HepG2 (cell line): ENCODE data around the gene GPR26. TPM values are rescaled to one million over a fixed set of nuclear protein-coding genes. Genes with fewer than 3 reads are reported as not detected.

Experiments
- ATAC-seq: fragments of 200-7000 bp; cut with Tn5 transposase; 3 replicates; pipeline ENCODE4 v1.9.1; 2020; ENCODE audit warnings: mild to moderate bottlenecking, moderate library complexity
- BruUV-seq: library from RNA; stranded (reverse); fragments of 400-500 nt; replicated peaks from 2 replicates; lab custom pipeline; 2021; lab: Mats Ljungman, UMichigan
- CTCF ChIA-PET: fragments of 300-600 bp; formaldehyde crosslinking; extraction: SDS; loops from one replicate; lab custom pipeline; 2021; ENCODE audit warnings: low total read pairs, inconsistent platforms, low intra/inter-chr PET ratio; lab: Yijun Ruan, JAX
- POLR2A ChIA-PET: fragments of 350-600 bp; sonication (Branson Sonifier 250); formaldehyde crosslinking; loops from one replicate; lab custom pipeline; 2020; ENCODE audit warnings: antibody characterized with exemption, inconsistent platforms; lab: Yijun Ruan, JAX
- DNase-seq: peaks from one replicate; pipeline ENCODE4 v3.0.0-alpha.2; 2015; ENCODE audit warnings: low spot score
- FAIRE-seq: peaks from 3 replicates; lab custom pipeline; 2011; peaks lifted over from hg19 to GRCh38; lab: Jason Lieb, UNC
- H2AFZ ChIP-seq: one replicate; pipeline ENCODE4 v1.6.1; 2011; ENCODE audit warnings: low read length, inconsistent platforms
- H3K27ac ChIP-seq: fragments of 300-600 bp; 3 replicates; pipeline ENCODE4 v1.8.0; 2011; ENCODE audit warnings: mixed run types, mild to moderate bottlenecking, mixed read lengths, low read length, inconsistent platforms; ENCODE audit not compliant: insufficient read depth; ENCODE audit errors: extremely low read length
- H3K27me3 ChIP-seq, 2 experiments: fragments of 200-600 bp in 1 of 2; 2 replicates in 1 of 2; 3 replicates in 1 of 2; pipeline versions ENCODE4 v1.6.0 to v1.8.0; 2011; ENCODE audit warnings: low read length in 2 of 2, mild to moderate bottlenecking in 2 of 2, moderate library complexity in 2 of 2, inconsistent platforms in 1 of 2; ENCODE audit not compliant: insufficient read depth in 2 of 2, control insufficient read depth in 1 of 2
- H3K36me3 ChIP-seq, 2 experiments: fragments of 200-600 bp in 1 of 2; replicated peaks in 1 of 2; 2 replicates in 1 of 2; 3 replicates in 1 of 2; pipeline versions ENCODE4 v1.5.1 to v1.8.0; 2011; ENCODE audit warnings: low read length in 2 of 2, inconsistent platforms in 1 of 2; ENCODE audit not compliant: insufficient read depth in 2 of 2, control insufficient read depth in 1 of 2
- H3K4me1 ChIP-seq: 2 replicates; pipeline ENCODE4 v1.5.1; 2012; ENCODE audit warnings: low read length, inconsistent platforms; ENCODE audit not compliant: insufficient read depth
- H3K4me2 ChIP-seq: 2 replicates; pipeline ENCODE4 v1.6.0; 2011; ENCODE audit warnings: low read depth, low read length, inconsistent platforms
- H3K4me3 ChIP-seq, 3 experiments: fragments of 200-600 bp in 1 of 3; sonication (generic), shearing (Covaris generic) in 1 of 3; replicated peaks in 1 of 3; 2 replicates each; pipeline ENCODE4 v1.5.1; 2011 to 2016; ENCODE audit warnings: low read length in 3 of 3, inconsistent platforms in 2 of 3, low read depth in 2 of 3, mild to moderate bottlenecking in 2 of 3, control low read depth in 1 of 3, mixed read lengths in 1 of 3; ENCODE audit not compliant: insufficient read depth in 1 of 3
- H3K79me2 ChIP-seq: one replicate; pipeline ENCODE4 v1.6.1; 2011; ENCODE audit warnings: low read length, inconsistent platforms; ENCODE audit not compliant: insufficient read depth
- H3K9ac ChIP-seq: 2 replicates; pipeline ENCODE4 v1.6.0; 2011; ENCODE audit warnings: mild to moderate bottlenecking, low read depth, low read length, inconsistent platforms; ENCODE audit not compliant: insufficient read depth
- H3K9me3 ChIP-seq: 2 replicates; pipeline ENCODE4 v1.5.1; 2012; ENCODE audit warnings: mild to moderate bottlenecking, low read length
- H4K20me1 ChIP-seq: 2 replicates; pipeline ENCODE4 v1.6.0; 2011; ENCODE audit warnings: inconsistent platforms, mild to moderate bottlenecking, low read length, moderate library complexity; ENCODE audit not compliant: insufficient read depth
- FOSL2 ChIP-seq: sonication (generic); formaldehyde crosslinking; IDR thresholded peaks from 2 replicates; pipeline ENCODE4 v1.4.0; 2020; ENCODE audit warnings: missing genetic modification reagents
- FOXA1 ChIP-seq, 2 experiments: fragments of 450-650 bp in 1 of 2; sonication (generic) in 1 of 2; formaldehyde crosslinking in 1 of 2; IDR thresholded peaks; 2 replicates each; pipeline versions ENCODE4 v1.4.0 to v1.6.1; 2016 to 2020; ENCODE audit warnings: missing genetic modification reagents in 1 of 2
- MBNL3 ChIP-seq: fragments of 250-450 bp; sonication (Bioruptor Pico); conservative IDR thresholded peaks from 2 replicates; pipeline ENCODE4 v1.8.0; 2022; ENCODE audit warnings: mild to moderate bottlenecking, inconsistent platforms
- MZF1 ChIP-seq: sonication (generic); formaldehyde crosslinking; IDR thresholded peaks from 2 replicates; pipeline ENCODE4 v1.8.1; 2023; ENCODE audit warnings: mild to moderate bottlenecking, missing genetic modification reagents, borderline replicate concordance
- SIN3A ChIP-seq: IDR thresholded peaks from 2 replicates; pipeline ENCODE4 v1.6.1; 2011; ENCODE audit warnings: low read depth, mild to moderate bottlenecking, control low read depth, low read length, borderline replicate concordance
- SKI ChIP-seq: fragments of 450-650 bp; IDR thresholded peaks from one replicate; pipeline ENCODE4 v1.6.1; 2018; ENCODE audit warnings: mild to moderate bottlenecking; ENCODE audit not compliant: partially characterized antibody
- STAG1 ChIP-seq: sonication (generic); formaldehyde crosslinking; IDR thresholded peaks from 2 replicates; pipeline ENCODE4 v1.4.0; 2020; ENCODE audit warnings: missing genetic modification reagents
- ZIK1 ChIP-seq: sonication (generic); formaldehyde crosslinking; IDR thresholded peaks from 2 replicates; pipeline ENCODE4 v1.5.0; 2020; ENCODE audit warnings: mild to moderate bottlenecking, low read depth, missing genetic modification reagents, borderline replicate concordance
- ZNF142 ChIP-seq: sonication (generic); formaldehyde crosslinking; IDR thresholded peaks from 2 replicates; pipeline ENCODE4 v1.4.0; 2020; ENCODE audit warnings: missing genetic modification reagents
- ZNF331 ChIP-seq: sonication (generic); formaldehyde crosslinking; IDR thresholded peaks from 2 replicates; pipeline ENCODE4 v1.4.0; 2020; ENCODE audit warnings: missing genetic modification reagents
- ZNF343 ChIP-seq: sonication (generic); formaldehyde crosslinking; IDR thresholded peaks from 2 replicates; pipeline ENCODE4 v1.4.0; 2020; ENCODE audit warnings: mild to moderate bottlenecking, missing genetic modification reagents
- ZNF75D ChIP-seq: sonication (generic); formaldehyde crosslinking; IDR thresholded peaks from 2 replicates; pipeline ENCODE4 v1.8.1; 2023; ENCODE audit warnings: missing genetic modification reagents, mild to moderate bottlenecking, borderline replicate concordance
- ZSCAN22 ChIP-seq: sonication (generic); formaldehyde crosslinking; IDR thresholded peaks from 2 replicates; pipeline ENCODE4 v1.4.0; 2020; ENCODE audit warnings: mild to moderate bottlenecking, missing genetic modification reagents
- WGBS: methylation state at CpG from one replicate; pipeline ENCODE4 v1.1.6; 2017; ENCODE audit warnings: low lambda C conversion rate; 5-methylcytosine and 5-hydroxymethylcytosine counted together
- in situ Hi-C: cut with HindIII; loops from 2 replicates; pipeline ENCODE4 v1.10.0; 2017; ENCODE audit warnings: low pct_unique_long_range_greater_than_20kb; ENCODE audit not compliant: extremely low pct_ligation_motif_present
- intact Hi-C: fragments of 100-400 bp; cut with micrococcal nuclease; formaldehyde crosslinking; loops from one replicate; pipeline ENCODE4 v1.10.0; 2022; ENCODE audit not compliant: unreplicated experiment
- polyA plus RNA-seq, 8 experiments: library from polyadenylated mRNA; depleted of rRNA in 3 of 8; stranded (reverse) in 7 of 8; unstranded in 1 of 8; fragments of >200 nt; fragmentation: Illumina TruSeq in 4 of 8; extraction: Trizol in 4 of 8; gene quantifications; 2 replicates each; pipeline versions ENCODE4 v1.2.1 to v1.2.3, GENCODE V29; 2011 to 2016; ENCODE audit warnings: low read depth in 4 of 8, missing spikeins in 1 of 8, mixed read lengths in 1 of 8; ENCODE audit not compliant: insufficient read depth in 1 of 8
- total RNA-seq, 5 experiments: library from RNA; depleted of rRNA; stranded (reverse); fragments of >200 nt; fragmentation: Illumina TruSeq; extraction: Trizol; gene quantifications; 2 replicates each; pipeline ENCODE4 v1.2.3, GENCODE V29; 2016; ENCODE audit warnings: low read depth in 1 of 5

GPR26 gene
- total and polyA plus RNA-seq, 2 of the 13 experiments (the other 11 are each of a cell fraction or from before 2014, with no cell fraction given): not detected

DNA sequence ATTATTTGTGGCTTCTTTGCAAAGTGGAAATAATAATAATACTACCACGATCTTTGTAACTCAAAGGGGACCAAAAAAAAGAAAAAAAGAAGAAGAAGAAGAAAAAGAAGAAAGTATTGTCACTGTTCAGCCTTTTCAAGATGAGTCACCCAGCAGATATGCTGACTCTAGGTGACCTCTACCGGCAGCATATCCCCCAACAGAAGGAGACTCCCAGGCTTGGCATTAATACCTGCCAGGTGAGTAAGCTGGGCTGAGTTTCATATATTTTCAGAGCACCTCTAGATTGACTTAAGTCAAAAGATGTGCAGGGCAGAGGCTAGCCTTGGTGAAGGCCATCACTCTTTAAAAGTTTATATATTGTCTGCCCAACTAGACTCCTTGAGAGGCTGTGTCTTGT, 30.4 kb upstream of the GPR26 start:
- in situ Hi-C loops: no loop called here
- no TSS peak for BruUV-seq
- TF ChIP-seq FOSL2: peak; percentile 39; the same call in 1 of the 2 replicates
- TF ChIP-seq ZNF343 (CRISPR knock-in tag): no peak
- no peak overlapping the region for H3K9ac ChIP-seq
- H3K27me3 ChIP-seq: peaks cover 0 to 12% of the 10 kb centered on the region in 2 experiments; a peak in 3 of 5 replicates
- WGBS: 0% methylated on average over 2 of the region's 2 CpGs
- CTCF ChIA-PET: no interaction called here
- H3K4me2 ChIP-seq: no peak overlapping the region
- ATAC-seq: no peak
- POLR2A ChIA-PET: no interaction called here
- no peak for DNase-seq
- FAIRE-seq: no peak
- no peaks in the 10 kb centered on the region for H3K36me3 ChIP-seq
- no peaks in the 10 kb centered on the region for H3K79me2 ChIP-seq
- no peaks in the 10 kb centered on the region for H3K9me3 ChIP-seq
- no peak overlapping the region for H3K27ac ChIP-seq
- H3K4me3 ChIP-seq: no peak overlapping the region
- H4K20me1 ChIP-seq: no peaks in the 10 kb centered on the region; the same call in 1 of the 2 replicates
- no peak overlapping the region for H2AFZ ChIP-seq
- intact Hi-C loops: no loop called here
- no peaks in the 10 kb centered on the region for H3K4me1 ChIP-seq

- no peak overlapping the region for H3K27ac ChIP-seq
- BruUV-seq: no TSS peak
- H3K4me1 ChIP-seq: no peaks in the 10 kb centered on the region
- H3K9me3 ChIP-seq: no peaks in the 10 kb centered on the region
- intact Hi-C loops (no loop called here), in situ Hi-C loops (no loop called here)
- FAIRE-seq (no peak), DNase-seq (no peak), ATAC-seq (no peak)
- no peaks in the 10 kb centered on the region for H3K36me3 ChIP-seq
- no peak overlapping the region for H3K4me2 ChIP-seq
- no peaks in the 10 kb centered on the region; the same call in 1 of the 2 replicates for H4K20me1 ChIP-seq
- no peak overlapping the region for H3K9ac ChIP-seq
- ChIA-PET CTCF (no interaction called here), POLR2A (no interaction called here)
- WGBS: 7% methylated on average over 7 of the region's 8 CpGs
- peaks cover 0 to 13% of the 10 kb centered on the region in 2 experiments; a peak in 3 of 5 replicates for H3K27me3 ChIP-seq
- no peak overlapping the region for H2AFZ ChIP-seq
- H3K79me2 ChIP-seq: no peaks in the 10 kb centered on the region
- no peak overlapping the region for H3K4me3 ChIP-seq
- TF ChIP-seq MBNL3 (CRISPR knock-in tag) (no peak), FOXA1 (IDR thresholded peaks at IDR 0.05) (no peak), FOXA1 (CRISPR knock-in tag; IDR thresholded peaks at IDR 0.05) (no peak), ZSCAN22 (CRISPR knock-in tag) (no peak), MZF1 (CRISPR knock-in tag) (no peak), SKI (no peak), SIN3A (no peak), ZIK1 (no peak), ZNF75D (CRISPR knock-in tag) (no peak), ZNF142 (CRISPR knock-in tag) (no peak), STAG1 (CRISPR knock-in tag) (no peak), ZNF331 (CRISPR knock-in tag) (no peak)
Observed at GRCh38 chr10:123636598-123637325, 29.4 kb upstream of the GPR26 start.
